Urothelium cell line (cell line): ENCODE results near the gene RBX1.
"Not testable (repeated sequence)": the region's sequence is repeated elsewhere in the genome, so short reads cannot be mapped to it uniquely, and the experiment has no call there.

ENCODE experiments used
- DNase-seq: peaks from one replicate; pipeline ENCODE4 v3.0.0; 2011; ENCODE audit warnings: low spot score, mixed read lengths
- FAIRE-seq: peaks from 2 replicates; lab custom pipeline; 2011; peaks lifted over from hg19 to GRCh38; lab: Jason Lieb, UNC

RBX1 gene

GRCh38 chr22:40950962-40951794 is at the start of gene RBX1:
RBX1 (plus strand) TSS chr22:40951378; CDS start chr22:40951399, 21 bp downstream.
- peak; percentile 100 for FAIRE-seq
- peak; percentile 99 for DNase-seq

GRCh38 chr22:40904101-40904500 is 47.1 kb upstream of the RBX1 start:
- FAIRE-seq: no peak

GRCh38 chr22:40908895-40909294 is 42.3 kb upstream of the RBX1 start:
- FAIRE-seq (no peak), DNase-seq (no peak)

More at GRCh38 chr22:40904101-40904500, 47.1 kb upstream of the RBX1 start:
- DNase-seq: no peak

- DNase-seq (no peak), FAIRE-seq (no peak)
Observed at GRCh38 chr22:40911772-40912171, 39.4 kb upstream of the RBX1 start.

- DNase-seq, FAIRE-seq: not testable (repeated sequence)
Observed at GRCh38 chr22:40912987-40913386, 38.2 kb upstream of the RBX1 start.

GRCh38 chr22:40919446-40919845 is 31.7 kb upstream of the RBX1 start:
- DNase-seq: no peak
- FAIRE-seq: no peak

- FAIRE-seq (no peak), DNase-seq (no peak)
Observed at GRCh38 chr22:40920526-40920925, 30.7 kb upstream of the RBX1 start.

GRCh38 chr22:40922484-40923303 is 28.5 kb upstream of the RBX1 start:
- DNase-seq: peak; percentile 40
- no peak for FAIRE-seq

DNA sequence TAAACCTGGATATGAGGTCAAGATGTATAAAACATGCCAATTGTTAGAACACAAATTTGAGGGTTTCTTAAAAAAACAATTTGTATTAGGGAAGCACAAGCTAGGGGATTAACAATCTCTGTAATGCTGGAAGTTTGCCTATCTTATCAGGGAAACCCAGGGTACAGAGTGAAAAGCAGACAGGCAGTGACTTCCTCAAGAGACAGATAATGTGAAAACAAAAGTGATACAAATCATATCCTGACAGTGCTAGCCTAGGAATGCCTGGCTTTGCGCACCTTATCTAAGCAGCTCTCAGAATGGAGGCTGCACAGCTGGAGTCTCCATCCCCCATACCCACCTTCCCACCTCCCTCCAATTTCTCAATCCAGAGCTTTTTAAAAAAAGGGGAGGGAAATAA is 22.5 kb upstream of the RBX1 start:
- no peak for FAIRE-seq

GRCh38 chr22:40932396-40932795 is 18.8 kb upstream of the RBX1 start:
- DNase-seq (no peak), FAIRE-seq (no peak)

More for the DNA sequence above, 22.5 kb upstream of the RBX1 start:
- DNase-seq: no peak

DNA sequence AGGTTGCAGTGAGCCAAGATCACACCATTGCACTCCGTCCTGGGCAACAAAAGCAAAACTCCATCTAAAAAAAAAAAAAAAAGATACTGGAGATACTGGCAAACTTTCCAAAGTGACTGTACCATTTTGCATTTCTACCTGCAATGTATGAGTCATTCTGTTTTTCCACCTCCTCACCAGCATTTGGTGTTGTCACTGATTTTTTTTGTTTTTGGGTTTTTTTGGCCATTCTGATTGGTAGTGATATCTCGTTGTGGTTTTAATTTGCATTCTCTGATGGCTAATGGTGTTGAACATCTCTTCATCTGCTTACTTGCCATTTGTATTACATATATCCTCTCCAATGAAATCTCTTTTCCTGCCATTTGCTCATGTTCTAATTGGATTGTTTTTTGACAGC is 12.0 kb upstream of the RBX1 start:
- FAIRE-seq: no peak
- DNase-seq: no peak

GRCh38 chr22:40951795-40952605 is 822 bp downstream of the RBX1 start:
- no peak for DNase-seq
- FAIRE-seq: no peak

DNA sequence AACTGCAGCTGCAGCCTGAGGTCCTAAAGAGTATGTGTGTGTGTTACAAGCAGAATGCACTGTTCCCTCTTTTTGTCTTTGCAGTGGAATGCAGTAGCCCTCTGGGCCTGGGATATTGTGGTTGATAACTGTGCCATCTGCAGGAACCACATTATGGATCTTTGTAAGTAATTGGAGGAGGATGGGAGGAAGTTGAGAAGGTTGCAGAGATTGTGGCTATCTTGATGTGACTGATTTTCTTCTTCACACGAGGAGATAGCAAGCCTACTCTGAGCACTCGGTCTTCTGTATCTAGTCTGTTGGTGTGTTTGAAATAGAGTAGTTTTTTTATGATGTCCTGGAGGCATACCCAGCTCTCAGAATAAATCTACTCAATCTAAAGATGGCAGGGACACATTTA is 2.3 kb downstream of the RBX1 start:
- FAIRE-seq (no peak), DNase-seq (no peak)

DNA sequence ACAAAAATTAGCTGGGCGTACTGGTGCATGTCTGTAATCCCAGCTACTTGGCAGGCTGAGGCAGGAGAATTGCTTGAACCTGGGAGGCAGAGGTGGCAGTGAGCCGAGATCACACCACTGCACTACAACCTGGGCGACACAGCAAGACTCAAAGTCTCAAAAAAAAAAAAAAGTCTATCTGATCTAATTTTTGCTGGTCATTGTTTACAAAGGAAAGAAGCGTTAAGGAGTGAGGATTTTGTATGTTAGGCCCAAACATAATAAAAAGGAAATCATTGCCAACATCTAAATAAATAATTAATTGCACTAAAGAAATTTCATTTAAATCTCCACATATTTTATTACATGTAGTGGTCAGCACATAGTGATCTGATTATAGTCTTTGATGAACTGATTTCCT is 2.9 kb downstream of the RBX1 start:
- FAIRE-seq (no peak), DNase-seq (no peak)

DNA sequence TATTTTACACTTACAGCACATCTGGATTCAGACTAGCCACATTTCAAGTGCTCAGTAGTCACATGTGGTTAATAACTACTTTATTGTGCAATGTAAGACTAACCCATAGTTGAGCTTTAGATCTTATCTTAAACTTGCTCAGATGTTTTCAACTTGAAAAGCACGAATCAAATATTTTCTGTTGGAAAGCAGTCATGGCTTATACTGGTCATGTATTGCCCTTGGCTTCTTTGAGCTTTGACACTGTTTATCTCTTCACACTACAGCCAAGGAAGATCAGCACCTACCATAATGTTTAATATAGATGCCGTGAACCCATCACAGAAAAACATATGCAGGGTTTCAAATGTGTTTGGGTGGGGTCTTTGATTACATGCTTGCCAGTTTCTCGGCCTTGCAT is 4.4 kb downstream of the RBX1 start:
- DNase-seq (no peak), FAIRE-seq (no peak)

DNA sequence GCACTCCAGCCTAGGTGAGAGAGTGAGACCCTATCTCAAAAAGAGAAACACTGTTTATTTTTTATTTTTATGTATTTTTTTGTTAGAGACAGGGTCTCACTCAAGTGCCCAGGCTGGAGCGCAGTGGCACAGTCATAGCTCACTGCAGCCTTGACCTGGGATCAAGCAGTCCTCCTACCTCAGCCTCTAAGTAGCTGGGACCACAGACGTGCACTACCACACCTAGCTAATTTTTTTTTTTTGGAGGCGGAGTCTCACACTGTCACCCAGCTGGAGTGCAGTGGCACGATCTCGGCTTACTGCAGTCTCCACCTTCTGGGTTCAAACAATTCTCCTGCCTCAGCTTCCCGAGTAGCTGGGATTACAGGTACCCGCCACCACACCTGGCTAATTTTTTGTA is 6.4 kb downstream of the RBX1 start:
- FAIRE-seq: no peak
- no peak for DNase-seq

DNA sequence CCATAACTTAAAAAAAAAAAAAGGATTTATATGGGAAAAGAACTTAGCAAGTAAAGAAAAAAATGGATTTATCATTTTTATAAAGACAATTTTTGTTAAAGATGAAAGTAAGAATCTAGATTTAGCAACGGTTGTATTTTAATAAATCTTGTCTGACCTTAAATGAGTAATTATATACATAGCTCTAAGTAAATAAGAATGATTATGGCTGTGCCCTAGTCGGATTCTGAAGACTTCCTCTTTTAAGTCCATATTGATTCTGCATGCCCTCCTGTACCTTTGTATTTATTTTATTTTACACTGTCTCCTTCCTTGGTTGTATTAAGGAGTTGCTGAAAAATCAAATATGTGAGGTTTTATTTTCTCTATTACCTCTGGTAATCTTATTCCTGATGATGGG is 7.1 kb downstream of the RBX1 start:
- FAIRE-seq: no peak
- no peak for DNase-seq

DNA sequence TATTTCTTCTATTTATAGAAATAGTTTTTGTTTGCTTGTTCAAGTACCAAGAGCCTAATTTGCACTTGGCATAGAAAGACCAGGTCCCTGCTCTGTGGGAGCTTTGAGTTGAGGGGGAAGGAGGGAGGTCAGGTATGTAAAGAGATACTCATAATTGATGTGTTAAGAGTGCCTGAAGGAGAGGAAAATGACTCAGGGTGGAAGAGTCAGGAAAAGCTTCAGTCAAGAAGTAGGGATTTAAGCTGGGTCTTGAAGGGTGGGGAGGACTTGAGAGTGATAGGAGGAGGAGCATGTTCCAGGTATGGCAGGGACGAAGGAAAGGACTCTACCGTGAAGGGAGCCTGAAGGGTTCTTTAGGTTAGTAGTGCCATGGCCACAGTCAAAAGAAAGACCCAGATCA is 9.0 kb downstream of the RBX1 start:
- FAIRE-seq (no peak), DNase-seq (no peak)

GRCh38 chr22:40965936-40966725 is 15.0 kb downstream of the RBX1 start:
- FAIRE-seq (no peak), DNase-seq (no peak)

DNA sequence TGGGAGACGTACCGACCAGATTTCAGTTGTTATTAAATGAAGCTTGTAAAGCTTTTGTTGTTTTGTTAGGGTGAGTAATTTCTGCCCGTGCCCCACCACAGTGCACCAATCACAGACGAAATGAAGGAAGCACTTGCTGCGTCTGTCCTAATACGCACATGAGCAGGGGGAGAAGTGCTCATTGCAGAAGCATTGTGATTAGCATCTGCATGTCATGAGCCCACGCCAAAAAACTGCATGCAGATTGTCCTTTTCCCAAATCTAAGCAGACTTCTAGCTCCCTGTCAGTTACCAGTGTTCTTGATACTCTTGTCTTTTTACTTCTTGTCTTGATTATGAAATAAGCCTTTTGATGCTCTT is 15.5 kb downstream of the RBX1 start:
- FAIRE-seq (no peak), DNase-seq (no peak)
